HG03139 (cell line): Measurements from ENCODE around the gene POC5.
A peak's percentile ranks its signal among the peaks of the same experiment; 100 is the strongest.
"Not testable (repeated sequence)": the region's sequence is repeated elsewhere in the genome, so short reads cannot be mapped to it uniquely, and the experiment has no call there.

ENCODE experiments used
- ATAC-seq: cut with Tn5 transposase; IDR thresholded peaks from one replicate; pipeline ENCODE4 v1.9.1; 2021; ENCODE audit not compliant: unreplicated experiment

The POC5 gene

GRCh38 chr5:75717082-75717922 lies at the start of gene POC5:
TSS of gene POC5 (minus strand) at chr5:75717437. CDS start at chr5:75712937, 4,500 bp downstream.
- peak; percentile 93 for ATAC-seq

- ATAC-seq, result no peak
Measured at GRCh38 chr5:75758116-75758515, 40.9 kb upstream of the POC5 start.

GRCh38 chr5:75756981-75757380 lies 39.7 kb upstream of the POC5 start:
- ATAC-seq, result no peak

GRCh38 chr5:75756211-75756610 lies 39.0 kb upstream of the POC5 start:
- no peak for ATAC-seq

DNA sequence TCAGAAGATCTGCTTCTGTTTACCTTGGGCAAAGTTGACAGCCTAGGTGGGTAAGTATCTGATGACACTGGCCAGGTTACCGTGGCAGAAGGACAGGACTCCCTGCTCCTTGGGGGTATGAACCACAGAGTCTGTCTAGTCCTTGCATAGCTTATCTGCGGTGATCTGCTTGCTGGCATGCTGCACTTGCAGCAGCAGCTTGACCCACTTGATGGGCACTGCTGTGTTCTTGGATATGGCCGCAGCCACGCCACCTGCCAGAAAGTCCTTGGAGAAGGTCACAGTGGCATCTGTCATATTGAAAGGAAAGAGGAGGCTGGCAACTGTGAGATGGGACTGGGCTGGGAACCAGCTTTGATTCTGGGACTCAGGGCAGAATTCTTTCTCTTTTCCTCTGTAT lies 35.9 kb upstream of the POC5 start:
- ATAC-seq, result no peak

DNA sequence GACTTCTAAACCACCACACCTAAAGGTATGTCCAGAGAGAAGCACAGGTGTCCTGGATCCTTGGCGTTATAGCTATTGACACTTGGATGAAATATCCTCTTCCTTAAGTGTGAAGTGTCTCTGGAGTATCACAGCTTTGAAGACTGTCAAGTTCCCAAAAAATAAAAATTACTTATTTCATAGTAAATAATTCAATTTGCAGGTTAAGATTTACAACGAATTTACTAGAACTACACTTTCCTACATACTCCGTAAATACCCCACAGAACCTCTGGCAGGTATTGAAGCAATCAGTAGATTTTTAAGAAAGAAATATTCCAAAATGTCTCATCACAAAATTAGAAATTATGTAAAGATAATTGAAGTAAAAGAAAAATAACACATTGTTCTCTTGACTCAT lies 27.1 kb upstream of the POC5 start:
- no peak for ATAC-seq

DNA sequence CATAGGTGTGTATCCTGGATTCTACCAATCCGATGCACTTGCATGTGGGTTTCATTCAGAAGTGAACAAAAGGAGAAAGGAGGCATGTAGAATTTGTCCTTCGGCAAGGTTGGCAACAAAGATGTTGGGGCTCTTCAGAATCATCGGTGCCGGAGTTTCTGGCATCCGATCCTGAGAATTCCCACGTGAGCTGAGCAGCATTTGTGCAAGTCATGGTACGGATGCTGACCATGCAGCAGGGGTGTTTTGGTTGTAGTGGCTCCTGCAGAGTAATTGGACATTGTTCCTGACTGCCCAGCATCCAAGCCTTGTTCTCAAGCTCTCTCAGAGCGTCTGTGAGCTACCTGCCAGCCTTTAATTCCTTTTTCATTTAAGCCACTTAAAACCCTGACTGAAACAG lies 19.0 kb upstream of the POC5 start:
- no peak for ATAC-seq

GRCh38 chr5:75734913-75735789 lies 17.9 kb upstream of the POC5 start:
- no peak for ATAC-seq

DNA sequence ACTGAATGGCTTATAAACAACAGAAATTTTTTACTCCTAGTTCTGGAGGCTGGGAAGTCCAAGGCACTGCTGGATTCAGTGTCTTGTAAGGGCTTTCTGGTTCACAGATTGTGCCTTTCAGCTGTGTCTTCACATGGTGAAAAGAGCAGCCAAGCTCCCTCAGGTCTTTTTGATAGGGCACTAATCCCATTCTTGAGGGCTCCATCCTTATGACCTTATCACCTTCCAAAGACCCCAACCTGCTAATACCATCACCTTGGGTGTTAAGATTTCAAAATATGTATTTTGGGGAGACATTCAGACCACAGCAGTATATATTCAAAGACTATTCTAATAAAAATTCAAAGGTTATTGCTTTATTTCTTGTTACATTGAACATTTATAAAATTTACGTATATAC lies 16.5 kb upstream of the POC5 start:
- no peak for ATAC-seq

GRCh38 chr5:75731515-75731914 lies 14.3 kb upstream of the POC5 start:
- not testable (repeated sequence) for ATAC-seq

DNA sequence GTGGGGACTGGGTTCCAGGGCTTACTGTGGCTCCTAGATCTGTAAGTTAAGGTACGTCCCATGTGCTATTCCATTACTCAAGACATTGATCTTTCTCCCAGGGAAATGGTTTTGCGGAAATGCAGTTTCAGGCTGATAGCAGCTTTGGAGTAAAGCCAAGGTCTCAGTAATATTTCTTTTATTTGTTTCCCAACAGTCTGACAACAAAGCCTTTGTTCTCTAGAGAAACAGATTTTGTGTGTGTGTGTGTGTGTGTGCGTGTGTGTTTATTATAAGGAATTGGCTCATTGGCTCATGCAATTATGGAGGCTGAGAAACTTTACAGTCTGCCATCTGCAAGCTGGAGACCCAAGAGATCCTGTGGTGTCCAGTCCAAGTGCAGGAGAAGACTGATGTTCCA lies 12.1 kb upstream of the POC5 start:
- ATAC-seq, result no peak

DNA sequence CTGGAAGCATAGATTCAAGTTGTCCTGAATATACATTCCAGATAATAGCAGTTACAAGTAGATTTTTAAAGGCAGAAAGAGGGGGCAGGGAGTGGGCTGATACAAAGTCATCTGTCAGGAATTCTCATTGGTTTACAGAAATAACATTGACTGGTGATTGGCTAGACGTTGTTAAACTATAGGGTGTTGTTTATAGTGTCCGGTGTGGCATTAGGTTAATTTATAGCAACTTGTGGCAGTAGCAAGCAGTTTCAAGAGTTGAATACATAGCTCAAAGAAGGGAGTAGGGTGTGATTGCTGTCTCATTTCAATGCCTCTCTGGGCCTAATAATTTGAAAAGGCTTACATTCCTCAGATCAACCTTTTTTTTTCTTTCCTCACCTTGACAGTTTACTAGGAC lies 10.7 kb upstream of the POC5 start:
- ATAC-seq, result no peak

DNA sequence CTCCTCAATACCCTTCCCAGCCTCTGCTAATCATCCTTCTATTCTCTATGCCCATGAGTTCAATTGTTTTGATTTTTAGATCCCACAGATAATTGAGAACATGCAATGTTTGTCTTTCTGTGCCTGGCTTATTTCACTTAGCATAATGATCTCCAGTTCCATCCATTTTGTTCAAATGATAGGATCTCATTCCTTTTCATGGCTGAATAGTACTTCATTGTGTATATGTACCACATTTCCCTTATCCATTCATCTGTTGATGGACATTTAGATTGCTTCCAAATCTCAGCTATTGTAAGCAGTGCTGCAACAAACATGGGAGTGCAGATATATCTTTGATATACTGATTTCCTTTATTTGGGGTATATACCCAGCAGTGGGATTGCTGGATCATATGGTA lies 9.0 kb upstream of the POC5 start:
- ATAC-seq, result not testable (repeated sequence)

GRCh38 chr5:75723378-75723777 lies 6.1 kb upstream of the POC5 start:
- no peak for ATAC-seq

- no peak for ATAC-seq
Measured at GRCh38 chr5:75721573-75721972, 4.3 kb upstream of the POC5 start.

DNA sequence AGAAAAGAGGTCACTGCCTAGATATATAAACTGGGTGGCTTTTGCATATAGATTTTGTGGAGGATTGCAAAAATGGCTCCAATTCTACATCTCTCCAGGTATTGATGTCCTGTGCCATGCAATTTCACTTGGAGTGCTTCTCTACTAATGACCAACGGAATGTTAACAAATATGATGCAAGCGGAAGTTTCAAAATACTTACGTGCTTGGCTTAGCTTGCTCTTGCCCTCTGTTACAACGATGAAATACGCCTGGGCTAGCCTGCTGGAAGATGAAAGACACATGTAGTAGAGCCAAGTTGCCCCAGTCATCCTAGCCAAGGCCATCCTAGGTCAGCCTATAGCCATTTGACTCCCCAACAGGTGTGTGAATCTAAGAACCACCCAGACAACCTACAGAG lies 3.6 kb upstream of the POC5 start:
- no peak for ATAC-seq

DNA sequence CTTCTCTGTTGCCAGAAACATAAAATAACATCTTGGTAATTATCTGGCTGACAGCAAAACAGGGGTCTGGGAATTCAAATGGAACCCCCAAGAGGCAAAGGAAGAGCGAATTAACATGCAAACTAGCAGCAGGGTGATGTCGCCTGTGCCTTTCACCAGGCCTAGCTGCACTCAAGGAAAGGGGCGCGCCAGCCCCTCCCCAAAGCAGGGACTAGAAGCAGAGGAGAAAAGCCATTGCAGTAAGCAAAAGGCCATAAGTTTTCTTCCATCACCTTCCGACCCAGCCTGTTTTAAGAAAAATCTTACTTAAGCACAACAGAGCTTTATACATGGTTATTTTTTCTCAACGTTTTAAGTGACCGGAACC lies 539 bp downstream of the POC5 start:
- peak; percentile 24 for ATAC-seq

- ATAC-seq, result no peak
Measured at GRCh38 chr5:75712091-75712490, 5.1 kb downstream of the POC5 start.

- no peak for ATAC-seq
Measured at GRCh38 chr5:75711151-75711550, 6.1 kb downstream of the POC5 start.

DNA sequence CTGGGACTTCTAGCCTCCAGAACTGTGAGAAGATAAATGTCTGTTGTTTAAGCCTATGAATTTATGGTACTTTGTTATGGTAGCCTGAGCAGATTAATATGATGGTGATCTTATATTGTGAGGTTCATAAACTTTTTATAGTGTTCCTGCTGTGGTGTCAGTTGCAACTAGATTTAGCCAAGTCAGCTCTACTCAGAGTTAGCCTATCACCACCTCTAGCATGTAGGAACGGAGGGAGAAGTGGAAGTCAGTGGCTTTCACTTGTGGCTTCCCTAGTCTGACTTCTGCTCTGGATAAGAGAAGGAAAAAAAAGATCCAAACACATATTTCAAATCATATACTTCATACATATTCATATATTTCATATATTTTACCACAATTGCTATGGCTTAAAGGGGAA lies 6.6 kb downstream of the POC5 start:
- ATAC-seq, result no peak

GRCh38 chr5:75707911-75708509 lies 9.2 kb downstream of the POC5 start:
- ATAC-seq, result no peak

- no peak for ATAC-seq
Measured at GRCh38 chr5:75706775-75707174, 10.5 kb downstream of the POC5 start.
